Progenitor cell of endocrine pancreas (in vitro differentiated cells): ENCODE data around the gene MROH8. TPM values are rescaled to one million over a fixed set of nuclear protein-coding genes. Genes with fewer than 3 reads are reported as not detected.

ENCODE experiments used
- DNase-seq: peaks from one replicate; pipeline ENCODE4 v3.0.0; 2021; ENCODE audit warnings: low spot score; ENCODE audit not compliant: unreplicated experiment
- H3K27ac Mint-ChIP-seq: 2 replicates; pipeline ENCODE4 v1.8.0; 2021; ENCODE audit warnings: mild to moderate bottlenecking, moderate library complexity, mixed read lengths
- H3K27me3 Mint-ChIP-seq: 2 replicates; pipeline ENCODE4 v1.8.0; 2021; ENCODE audit warnings: mixed read lengths
- H3K36me3 Mint-ChIP-seq: 2 replicates; pipeline ENCODE4 v1.8.0; 2022; ENCODE audit warnings: mixed read lengths; ENCODE audit not compliant: insufficient read depth
- H3K4me1 Mint-ChIP-seq: 2 replicates; pipeline ENCODE4 v1.8.0; 2021; ENCODE audit warnings: low read depth, mixed read lengths
- H3K4me3 Mint-ChIP-seq: 2 replicates; pipeline ENCODE4 v1.8.0; 2021; ENCODE audit warnings: low read depth, mild to moderate bottlenecking, moderate library complexity, mixed read lengths
- H3K9me3 Mint-ChIP-seq: 2 replicates; pipeline ENCODE4 v1.8.0; 2021; ENCODE audit warnings: low read depth, mixed read lengths
- CTCF ChIP-seq: fragments of 200-600 bp; sonication (generic); IDR thresholded peaks from one replicate; pipeline ENCODE4 v1.5.0; 2021; ENCODE audit warnings: antibody characterized with exemption, mild to moderate bottlenecking; ENCODE audit not compliant: unreplicated experiment
- long read RNA-seq: library from polyadenylated mRNA; unstranded; transcript quantifications from one replicate; pipeline ENCODE4 v2.0.0, GENCODE V29; 2020
- total RNA-seq: library from RNA; stranded (reverse); gene quantifications from 2 replicates; pipeline ENCODE4 v1.2.1, GENCODE V29; 2021

Gene MROH8
- 5.7 and 6.1 TPM in 2 replicates for total RNA-seq
- long read RNA-seq, partial matches to known transcripts = 5 of 8 reads
- long read RNA-seq, other reads (novel, unspliced or antisense) = 2 of 8 reads

- DNase-seq = peak; percentile 93
- H3K36me3 Mint-ChIP-seq = peaks cover 9% of the 10 kb centered on the region
- H3K9me3 Mint-ChIP-seq = no peaks in the 10 kb centered on the region
- H3K4me3 Mint-ChIP-seq = peak within 1 kb of the TSS; percentile 96
- no peaks in the 10 kb centered on the region for H3K27me3 Mint-ChIP-seq
- peaks cover 16% of the 10 kb centered on the region for H3K4me1 Mint-ChIP-seq
- peak within 1 kb of the TSS; percentile 99 for H3K27ac Mint-ChIP-seq
- TF ChIP-seq CTCF = no peak
Observed at GRCh38 chr20:37178839-37179682, at the start of gene MROH8, which contains the start of gene RPN2. TSS of gene MROH8 (minus strand) at chr20:37179548. TSS of gene RPN2 (plus strand) at chr20:37179330. CDS start at chr20:37179357, 27 bp downstream.

- Mint-ChIP-seq H3K9me3 (no peaks in the 10 kb centered on the region), H3K36me3 (peaks cover 24% of the 10 kb centered on the region), H3K4me3 (no peak overlapping the region), H3K27me3 (no peaks in the 10 kb centered on the region), H3K27ac (peak overlapping the region; percentile 56), H3K4me1 (no peaks in the 10 kb centered on the region)
- DNase-seq = no peak
- TF ChIP-seq CTCF = no peak
Observed at GRCh38 chr20:37228656-37229055, 49.3 kb upstream of the MROH8 start.

- H3K27ac Mint-ChIP-seq = peak overlapping the region; percentile 56
- no peak for TF ChIP-seq CTCF
- no peak overlapping the region for H3K4me3 Mint-ChIP-seq
- H3K9me3 Mint-ChIP-seq = no peaks in the 10 kb centered on the region
- no peaks in the 10 kb centered on the region for H3K27me3 Mint-ChIP-seq
- no peak for DNase-seq
- H3K4me1 Mint-ChIP-seq = no peaks in the 10 kb centered on the region
- H3K36me3 Mint-ChIP-seq = peaks cover 25% of the 10 kb centered on the region
Observed at GRCh38 chr20:37228082-37228481, 48.7 kb upstream of the MROH8 start.

- Mint-ChIP-seq H3K4me3 (no peak overlapping the region), H3K27me3 (no peaks in the 10 kb centered on the region), H3K36me3 (peaks cover 22% of the 10 kb centered on the region), H3K9me3 (no peaks in the 10 kb centered on the region), H3K27ac (no peak overlapping the region), H3K4me1 (no peaks in the 10 kb centered on the region)
- no peak for DNase-seq
- no peak for TF ChIP-seq CTCF
Observed at GRCh38 chr20:37226889-37227288, 47.5 kb upstream of the MROH8 start.

- Mint-ChIP-seq H3K9me3 (no peaks in the 10 kb centered on the region), H3K4me1 (no peaks in the 10 kb centered on the region), H3K36me3 (peaks cover 17% of the 10 kb centered on the region), H3K4me3 (no peak overlapping the region), H3K27me3 (no peaks in the 10 kb centered on the region), H3K27ac (peak overlapping the region; percentile 56)
- no peak for DNase-seq
- TF ChIP-seq CTCF = no peak
Observed at GRCh38 chr20:37225146-37225545, 45.8 kb upstream of the MROH8 start.
